Measurements from ENCODE around the gene GALNT2. TPM values are rescaled to one million over a fixed set of nuclear protein-coding genes. Genes with fewer than 3 reads are reported as not detected.

The GALNT2 gene
- polyA plus RNA-seq, 1 donor: 83.5 TPM

DNA sequence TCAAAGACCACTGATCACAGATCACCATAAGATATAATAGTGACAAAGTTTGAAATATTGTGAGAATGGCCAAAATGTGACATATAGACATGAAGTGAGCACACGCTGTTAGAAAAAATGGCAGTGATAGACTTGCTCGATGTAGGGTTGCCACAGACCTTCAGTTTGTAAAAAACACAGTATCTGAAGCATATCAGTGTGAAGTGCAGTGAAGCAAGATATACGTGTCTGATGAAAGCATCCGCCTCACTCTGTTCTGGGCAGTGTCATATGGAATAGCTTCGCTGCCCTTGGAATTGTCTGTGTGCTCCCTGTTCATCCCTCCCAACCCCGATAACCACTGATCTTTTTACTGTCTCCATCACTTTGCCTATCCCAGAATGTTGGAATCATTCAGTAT lies 50.7 kb downstream of the GALNT2 start:
- no peak for DNase-seq

DNA sequence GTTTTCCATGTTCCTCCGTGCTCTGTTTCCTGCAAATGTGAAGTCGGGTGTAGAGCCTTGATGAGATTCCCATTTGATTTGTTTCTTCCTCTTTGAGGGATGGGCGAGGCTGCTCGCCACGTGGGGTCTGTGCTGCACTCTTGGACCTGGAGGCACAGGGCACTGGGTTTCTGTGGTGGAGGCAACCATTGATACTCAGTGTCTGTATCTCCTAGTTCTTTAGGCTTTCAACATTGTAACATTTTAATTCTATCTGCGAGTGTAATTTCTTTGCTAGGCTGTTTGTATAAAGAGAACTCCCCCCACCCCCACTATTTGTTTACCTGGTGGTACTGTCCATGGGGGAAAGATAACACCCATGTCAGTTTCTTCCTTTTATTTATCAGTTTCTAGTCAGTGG lies 52.3 kb downstream of the GALNT2 start:
- DNase-seq: no peak

DNA sequence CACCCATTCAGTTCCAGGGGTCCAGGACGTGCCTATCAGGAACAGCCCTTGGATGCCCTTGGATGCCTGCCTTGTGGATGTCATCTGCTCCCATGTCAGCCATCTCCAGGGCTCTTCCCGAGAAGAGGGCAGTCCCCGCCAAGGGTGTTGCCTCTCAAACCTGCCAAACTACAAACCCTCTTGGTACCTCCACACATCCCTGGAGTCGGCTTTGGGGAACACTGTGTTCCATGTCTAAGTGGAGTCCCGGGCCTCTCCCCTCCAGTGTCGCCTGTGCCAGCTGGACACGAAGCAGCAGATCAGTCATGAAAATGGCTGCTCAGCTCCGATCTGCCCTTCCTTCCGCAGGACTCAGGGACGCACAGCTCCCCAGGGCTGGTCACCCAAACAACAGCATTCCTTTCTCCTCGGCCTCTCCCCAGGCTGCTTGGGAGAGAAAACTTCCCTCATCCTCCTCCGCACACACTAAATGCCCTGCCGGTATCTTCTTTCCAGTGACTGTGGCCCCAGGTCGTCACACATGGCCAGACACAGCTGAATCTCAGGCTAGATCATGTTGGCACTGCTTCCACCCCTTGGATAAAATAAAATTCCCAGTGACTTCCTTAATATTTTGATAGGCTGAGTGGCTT lies 53.4 kb downstream of the GALNT2 start:
- DNase-seq: no peak

DNA sequence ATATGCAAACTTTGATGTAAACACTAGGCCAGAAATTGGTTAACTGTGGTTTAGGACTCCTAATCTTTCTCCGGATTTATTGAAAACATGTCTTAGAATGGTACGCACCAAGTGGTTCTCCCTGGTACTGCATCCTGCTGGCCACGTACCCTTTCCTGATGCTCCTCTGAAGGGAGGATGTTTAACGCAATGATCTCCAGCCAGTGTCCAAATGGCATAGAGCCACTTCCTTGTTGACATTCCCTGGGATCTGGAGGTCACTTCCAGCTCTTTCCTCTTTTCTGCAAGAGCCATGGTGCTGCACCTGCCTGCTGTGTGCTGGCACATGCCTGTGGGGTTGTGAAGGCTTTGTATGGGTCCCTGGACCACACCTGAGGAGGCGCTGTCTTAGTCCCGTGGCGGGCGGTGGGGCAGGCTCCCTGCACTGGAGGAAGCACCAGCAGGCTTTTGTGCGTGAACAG lies 53.9 kb downstream of the GALNT2 start:
- DNase-seq: no peak

DNA sequence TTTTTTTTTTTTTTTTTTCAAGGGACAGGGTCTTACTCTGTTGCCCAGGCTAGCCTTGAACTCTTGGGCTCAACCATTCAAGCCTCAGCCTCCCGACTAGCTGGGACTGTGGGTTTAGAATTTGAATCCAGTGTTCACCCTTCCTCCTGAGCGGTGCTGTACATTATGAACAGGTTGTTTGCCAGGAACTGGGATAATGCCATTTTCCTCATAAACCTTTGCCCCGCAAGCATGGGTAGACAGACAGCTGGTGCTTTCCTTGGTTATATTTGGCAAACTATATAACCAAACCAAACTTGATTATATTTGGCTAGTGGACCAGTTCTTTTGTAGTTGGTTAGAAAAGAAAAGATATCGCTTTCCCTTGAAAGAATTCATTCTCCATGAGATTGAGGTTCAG lies 54.9 kb downstream of the GALNT2 start:
- no peak for DNase-seq

DNA sequence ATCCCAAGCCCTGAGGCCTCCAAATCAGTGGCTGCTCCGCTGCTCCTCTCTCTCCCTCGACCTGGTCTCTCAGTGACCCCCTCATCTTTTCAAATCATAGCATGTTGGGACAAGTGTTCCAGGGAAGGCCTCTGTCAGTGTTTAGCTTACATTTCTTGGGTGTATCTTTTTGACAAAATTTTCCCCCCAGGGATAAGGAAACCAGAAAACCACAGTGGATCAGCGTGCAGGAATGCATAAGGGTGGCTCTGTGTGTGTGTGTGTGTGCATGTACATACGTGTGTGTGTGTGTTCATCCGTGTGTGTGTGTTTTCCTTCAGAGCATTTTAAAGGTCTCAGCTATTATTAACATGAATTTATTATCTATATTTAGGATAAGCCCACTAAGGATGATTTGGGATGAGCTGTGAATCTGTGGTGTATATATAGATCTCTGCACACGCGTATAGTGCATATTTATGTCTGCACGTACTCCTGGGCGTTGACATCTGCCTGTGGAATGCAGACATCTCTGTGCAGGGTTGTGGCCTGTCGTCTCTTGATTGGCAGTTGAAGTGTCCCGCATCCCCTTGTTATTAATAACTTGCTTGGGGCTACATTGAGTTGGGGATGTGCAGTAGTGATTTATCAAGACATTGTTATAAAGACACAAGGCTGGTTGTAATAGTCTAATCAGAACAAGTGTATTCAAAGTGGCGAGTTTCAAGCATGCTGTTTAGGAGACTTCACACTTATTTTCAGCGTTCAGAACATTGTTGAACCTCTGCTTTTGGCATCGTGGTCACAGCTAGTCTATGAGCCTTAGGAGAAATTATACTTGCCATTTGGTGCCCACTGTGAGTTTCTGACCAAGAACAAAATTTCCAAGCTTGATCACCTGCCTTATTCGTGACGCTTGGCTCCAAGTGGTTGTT lies 55.6 kb downstream of the GALNT2 start:
- no peak for DNase-seq

DNA sequence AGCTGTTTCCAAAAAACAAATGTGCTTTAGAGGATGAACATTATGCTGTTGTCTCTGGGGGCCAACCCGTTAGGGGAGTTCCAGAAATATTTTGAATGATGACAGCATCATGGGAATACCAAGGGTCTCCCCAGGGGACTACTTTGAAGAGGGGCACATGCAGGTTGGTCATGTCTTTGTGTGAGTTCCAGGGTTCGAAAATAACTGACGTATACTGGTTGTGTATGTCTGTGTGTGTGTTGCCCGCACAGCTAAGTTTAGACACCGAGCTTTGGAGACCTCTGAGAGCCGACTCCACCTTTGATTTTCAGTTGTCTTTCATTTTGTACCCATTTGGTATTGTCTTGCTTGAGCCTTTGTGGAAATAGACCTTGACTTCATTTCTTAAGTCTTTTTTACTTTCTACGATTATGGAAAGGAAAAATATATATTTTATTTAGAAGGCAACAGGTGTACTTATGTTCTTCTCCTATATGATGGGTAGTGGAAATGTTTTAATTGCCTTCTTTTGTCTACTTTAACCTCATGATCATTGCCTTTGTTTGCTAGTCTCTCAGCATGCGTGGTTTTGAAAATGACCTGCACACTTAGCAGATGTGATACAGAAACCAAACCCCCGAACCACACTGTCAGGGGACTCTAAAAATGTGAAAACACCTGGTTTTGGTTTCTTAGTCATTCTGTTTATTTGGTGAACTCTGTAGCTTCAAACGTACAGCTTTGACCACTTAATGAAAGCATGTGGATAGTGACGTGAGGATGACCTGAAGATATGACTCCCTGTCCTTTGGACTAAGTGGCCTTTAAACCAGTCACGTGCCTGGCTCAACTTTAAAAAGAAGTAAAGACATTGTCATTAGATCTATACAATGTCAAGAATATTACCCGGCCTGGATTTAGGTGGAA lies 56.5 kb downstream of the GALNT2 start:
- DNase-seq: no peak

DNA sequence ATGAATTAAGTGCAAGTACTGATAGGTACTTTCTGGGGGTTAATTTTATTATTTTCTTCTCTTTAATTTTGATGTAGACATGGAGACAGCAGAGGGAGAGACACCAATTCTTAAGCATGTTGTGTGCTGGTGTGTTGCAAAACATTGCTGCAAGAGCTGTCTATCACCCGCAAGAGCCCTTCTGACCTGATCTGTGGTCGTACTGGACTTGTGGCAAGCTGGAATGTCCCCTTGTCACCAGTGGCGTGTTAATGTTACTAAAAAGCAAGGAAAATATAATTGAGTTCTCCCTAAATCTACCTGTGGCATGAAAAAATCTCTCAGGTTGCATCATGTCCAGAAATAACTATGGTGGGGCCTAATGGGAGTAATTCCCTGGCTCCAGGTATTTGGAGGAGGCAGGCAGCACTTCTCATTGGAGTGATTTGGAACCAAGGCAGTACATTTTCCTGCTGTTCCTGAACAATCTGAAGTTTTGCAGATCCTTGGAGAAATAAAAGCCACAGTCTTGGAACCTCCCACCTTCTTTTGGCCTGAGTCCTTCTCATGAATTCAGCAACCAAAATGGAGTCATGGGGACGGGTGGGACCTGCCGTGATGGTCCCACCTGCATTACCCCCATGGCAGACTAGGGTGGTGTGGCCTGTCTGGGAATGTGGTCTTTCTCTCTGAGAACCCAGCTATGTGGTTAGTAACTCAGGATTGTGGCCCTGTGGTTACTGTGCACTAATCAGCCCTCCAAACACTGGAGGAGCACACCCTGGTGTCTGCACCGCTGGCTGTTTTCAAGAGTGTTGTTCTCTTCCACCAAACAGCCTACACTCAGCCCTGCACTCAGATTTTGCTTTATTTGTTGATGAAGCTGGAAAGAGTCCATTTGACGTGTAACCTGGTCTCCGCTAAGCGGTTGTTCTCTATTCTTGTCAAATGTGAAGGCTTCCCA lies 57.4 kb downstream of the GALNT2 start:
- no peak for DNase-seq

DNA sequence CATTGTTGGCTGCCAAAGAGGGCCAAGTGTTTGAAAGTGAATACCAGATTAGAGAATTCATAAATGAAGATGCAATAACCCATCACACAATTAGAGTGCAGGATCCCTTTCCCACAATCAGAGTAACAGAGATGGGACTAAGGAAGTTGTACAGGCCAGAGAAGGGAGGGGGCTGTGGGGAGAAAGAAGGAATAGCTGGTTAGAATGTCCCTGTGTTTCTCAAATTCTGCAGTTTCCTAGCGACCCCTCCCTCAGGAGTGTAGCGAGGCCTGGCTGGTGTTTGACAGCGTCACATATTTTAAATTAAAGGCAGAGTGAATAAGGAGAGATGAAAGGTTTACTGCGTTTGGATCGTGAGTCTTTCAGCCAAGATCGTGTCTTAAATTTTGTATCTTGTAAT lies 58.1 kb downstream of the GALNT2 start:
- DNase-seq: no peak

DNA sequence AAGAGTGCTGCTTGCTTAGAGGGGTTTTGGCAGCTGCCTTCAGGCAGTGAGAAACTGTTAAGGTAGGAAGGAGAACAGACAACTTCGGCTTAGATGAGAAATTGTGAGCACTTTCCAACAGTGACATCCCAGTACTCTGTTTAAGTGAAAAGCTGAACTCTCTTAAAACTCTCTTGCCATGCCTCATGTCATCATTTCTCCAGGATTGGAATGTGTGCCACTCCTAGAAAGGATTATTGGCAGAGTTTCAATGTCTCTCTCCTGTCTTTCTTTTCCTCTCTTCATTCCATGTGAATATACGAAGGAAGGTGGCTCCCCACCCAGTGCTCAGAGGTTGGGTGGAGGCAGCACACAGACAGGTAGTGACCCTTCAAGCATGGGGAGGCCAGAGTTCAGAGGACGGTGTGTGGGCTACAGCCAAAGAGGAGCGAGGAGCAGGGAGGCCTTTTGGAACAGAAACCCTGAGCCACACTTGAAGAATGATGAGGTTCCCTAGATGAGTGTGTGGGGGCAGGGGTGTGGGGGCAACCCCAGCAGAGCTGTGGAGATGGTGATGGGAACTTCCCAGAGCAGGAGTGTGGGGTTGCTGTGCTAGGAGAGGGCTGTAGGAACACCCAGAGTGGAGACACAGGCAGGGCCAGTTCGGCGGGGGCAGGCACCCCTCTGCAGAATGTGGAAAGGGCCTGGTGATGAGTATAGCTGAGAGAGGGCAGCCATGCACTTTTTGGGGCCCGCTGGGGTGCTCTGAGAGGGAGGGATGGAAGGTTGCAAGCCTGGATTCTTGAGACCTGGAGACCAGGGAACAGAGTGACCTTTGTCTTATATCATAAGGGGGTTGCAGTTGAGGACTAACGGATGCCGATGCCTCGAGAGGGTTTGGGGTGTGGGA lies 58.8 kb downstream of the GALNT2 start:
- DNase-seq: no peak

DNA sequence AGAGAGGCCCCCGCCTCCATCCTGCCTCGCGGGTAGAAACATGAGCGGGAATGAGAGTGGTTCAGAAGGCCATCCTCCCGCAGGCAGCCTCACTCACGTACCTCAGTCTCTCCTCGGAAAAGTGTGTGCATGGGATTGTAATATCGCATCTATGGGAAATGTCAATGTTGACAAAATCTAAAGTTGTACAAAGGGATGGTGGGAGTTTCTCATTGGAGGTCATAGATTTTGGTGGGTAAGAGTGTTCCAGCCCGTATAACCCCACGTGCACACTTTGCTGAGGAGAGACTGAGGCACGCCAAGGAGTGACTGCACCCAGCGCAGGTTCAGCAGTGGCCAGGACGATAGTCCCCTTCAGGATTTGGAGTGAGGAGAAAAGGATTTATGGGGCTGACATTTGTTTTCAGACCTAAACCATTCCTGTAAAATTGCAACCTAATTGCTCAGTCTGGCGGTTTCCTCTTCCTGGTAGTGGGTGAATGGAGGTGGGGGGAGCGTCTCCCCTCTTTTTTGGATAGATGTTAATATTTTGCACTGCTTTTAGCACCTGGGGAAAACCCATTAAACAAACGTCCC lies 59.6 kb downstream of the GALNT2 start:
- DNase-seq: no peak

DNA sequence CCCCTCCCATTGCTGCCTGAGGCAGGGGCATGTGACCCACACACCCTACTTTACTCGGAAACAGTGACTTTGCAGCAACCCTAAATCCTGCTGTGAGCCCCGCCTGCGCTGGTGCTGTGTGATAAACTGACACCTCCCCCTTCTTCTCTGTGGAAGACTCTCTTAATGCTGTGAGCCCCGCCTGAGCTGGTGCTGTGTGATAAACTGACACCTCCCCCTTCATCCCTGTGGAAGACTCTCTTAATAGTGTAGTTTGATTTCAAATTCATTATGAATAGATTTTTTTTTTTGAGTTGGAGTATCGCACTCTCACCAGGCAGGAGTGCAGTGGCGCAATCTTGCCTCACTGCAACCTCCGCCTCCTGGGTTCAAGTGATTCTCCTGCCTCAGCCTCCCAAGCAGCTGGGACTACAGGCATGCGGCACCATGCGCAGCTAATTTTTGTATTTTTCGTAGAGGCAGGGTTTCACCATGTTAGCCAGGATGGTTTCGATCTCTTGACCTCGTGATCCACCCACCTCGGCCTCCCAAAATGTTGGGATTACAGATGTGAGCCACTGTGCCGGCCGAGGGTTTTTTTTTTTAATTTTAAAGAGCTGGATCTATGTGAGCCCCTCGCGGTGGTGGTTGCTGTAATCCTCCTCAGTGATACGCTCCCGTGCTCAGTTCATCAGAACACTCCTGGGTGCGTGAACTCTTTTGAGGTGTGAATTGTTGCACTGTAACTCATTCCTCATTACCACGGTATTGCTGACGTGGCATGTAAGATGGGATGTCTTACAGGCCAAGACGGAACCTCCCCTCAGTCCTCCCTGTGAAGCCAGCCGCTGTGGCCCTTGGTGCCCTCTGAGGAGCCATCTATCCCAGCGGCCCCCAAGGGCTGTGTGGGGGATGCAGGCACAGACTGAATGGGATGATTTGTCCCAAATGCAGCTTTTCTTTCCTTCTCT lies 60.3 kb downstream of the GALNT2 start:
- no peak for DNase-seq

DNA sequence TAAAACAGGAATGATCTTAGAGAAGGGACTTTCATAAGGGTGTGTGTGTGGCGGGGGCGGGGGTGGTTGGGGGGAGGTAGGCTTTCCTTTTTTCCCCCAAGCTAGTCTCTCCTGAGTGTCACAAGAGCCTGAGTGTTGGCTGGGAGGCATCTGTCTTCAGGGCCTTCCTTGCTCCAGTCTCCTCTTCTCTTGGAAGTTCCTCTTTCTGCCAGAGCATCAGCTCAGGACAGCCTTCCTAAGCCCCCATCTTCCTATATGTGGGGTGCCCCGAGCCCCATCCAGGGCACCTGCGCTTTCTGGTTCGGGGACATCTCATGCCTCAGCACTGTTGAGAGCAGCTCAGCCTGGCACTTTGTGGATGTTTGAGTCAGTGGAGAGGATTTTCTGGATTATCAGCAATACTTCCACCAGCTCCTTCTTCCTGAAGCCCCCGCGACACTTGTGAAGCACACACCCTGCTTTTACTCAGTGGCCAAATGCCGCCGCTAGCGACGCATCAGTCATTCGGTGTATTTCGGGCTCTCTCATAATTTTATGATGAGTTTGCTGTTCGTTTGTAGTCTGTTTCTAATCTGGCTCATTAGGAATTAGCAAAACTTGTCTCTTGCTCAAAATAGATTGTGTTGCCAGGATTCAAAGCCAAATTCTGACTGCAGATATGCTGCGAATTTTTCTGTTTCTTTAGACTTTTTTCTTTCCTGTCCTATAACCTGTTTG lies 61.7 kb downstream of the GALNT2 start:
- DNase-seq: no peak

DNA sequence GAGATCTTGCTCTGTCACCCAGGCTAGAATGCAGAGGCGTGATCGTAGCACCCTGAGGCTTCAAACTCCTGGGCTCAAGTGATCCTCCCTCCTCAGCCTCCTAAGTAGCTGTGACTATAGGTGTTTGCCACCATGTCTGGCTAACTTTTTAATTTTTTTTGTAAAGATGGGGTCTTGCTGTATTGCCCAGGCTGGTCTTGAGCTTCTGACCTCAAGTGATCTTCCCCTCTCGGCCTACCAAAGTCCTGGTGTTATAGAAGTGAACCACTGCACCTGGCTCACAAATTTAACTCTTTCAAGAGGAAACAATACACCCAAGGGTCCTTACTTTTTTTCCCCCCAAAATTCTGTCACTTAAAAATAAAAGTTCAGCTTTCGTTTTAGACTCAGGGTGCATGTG lies 62.3 kb downstream of the GALNT2 start:
- no peak for DNase-seq

DNA sequence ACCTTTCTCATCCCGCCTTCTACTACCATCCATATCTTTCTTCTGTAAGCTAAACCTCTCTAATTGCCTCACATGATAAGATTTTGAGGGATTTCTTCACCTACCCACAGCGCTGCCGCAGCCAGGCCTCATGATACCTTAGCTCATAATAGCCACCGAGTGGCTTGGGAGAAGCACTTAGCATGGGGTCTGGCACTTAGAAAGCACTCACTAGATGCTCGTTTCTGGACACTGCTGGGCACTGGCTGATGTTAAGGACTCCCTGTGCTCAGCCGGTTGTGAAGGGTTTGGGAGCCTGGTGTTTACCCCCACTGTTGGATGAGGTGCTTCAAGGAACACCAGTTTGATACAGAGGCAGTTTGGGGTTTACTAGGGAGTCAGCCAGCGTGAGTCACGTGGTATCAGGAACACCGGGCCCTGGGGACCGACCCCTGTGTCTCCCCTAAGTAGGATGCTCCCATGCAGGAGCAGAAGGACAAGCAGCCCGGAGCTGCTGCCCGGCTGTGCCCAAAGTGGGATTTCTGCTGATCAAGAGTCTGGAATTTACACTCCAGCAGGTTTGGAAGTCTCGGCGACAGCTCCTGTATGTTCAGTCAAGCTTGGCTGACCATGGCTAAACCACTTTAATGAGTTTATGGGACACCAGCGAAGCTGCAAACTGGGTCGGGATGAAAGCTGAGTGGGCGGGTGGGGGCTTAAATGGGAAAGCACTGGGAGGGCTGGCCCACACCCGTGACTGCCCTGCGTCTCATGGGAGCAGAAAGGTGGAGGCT lies 63.3 kb downstream of the GALNT2 start:
- no peak for DNase-seq

DNA sequence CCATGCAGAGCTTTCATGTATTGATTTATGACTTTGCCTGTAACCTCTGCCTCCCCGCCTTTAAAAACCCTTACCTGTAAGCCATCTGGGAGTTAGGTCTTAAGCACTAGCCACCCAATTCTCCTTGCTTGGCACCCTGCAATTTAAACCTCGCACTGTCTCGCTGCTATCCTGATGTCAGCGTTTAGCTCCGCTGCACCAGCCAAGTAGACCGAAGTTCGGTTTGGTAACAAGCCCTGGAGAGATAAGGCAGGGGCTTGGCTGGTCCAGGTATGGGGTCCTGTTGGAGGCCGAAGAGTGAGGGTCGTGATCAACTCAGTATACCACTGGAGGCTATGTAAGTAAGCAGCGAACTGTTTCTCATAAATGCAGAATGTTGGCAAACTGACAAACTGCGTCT lies 64.4 kb downstream of the GALNT2 start:
- DNase-seq: no peak

DNA sequence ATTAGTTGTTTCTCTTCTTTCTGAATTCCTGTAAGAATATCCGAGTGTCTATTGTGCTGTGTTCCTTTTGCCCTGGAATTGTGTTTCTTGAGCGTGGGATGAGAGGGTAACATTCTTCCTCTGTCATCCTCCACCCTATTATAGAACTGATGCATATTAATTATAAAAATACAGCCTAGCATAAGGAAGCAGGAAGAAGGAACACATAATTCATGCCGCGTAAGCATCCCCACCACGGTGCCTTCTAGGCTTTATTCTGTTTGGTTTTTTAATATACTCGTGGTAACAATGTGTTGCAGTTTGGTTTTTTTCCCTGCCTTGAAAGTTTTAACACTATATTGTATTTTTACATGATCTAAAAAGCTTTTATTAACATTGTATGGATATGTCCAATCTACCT lies 65.7 kb downstream of the GALNT2 start:
- no peak for DNase-seq

DNA sequence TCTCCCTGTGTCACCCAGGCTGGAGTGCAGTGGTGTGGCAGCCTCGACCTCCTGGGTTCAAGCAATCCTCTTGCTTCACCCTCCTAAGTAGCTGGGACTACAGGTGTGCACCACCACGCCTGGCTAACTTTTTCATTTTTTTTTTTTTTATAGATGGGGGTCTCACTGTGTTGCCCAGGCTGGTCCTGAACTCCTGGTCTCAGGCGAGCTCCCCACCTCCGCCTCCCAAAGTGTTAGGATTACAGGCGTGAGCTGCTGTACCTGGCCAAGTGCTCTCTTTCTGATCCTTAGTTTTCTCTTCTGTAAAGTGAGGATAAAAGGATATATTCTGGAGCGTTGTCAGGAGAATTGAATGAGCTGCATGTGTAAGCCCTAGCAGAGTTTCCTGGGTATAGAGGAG lies 68.7 kb downstream of the GALNT2 start:
- no peak for DNase-seq
